A549 (cell line): ENCODE data around the gene GRAMD2B.

Source experiments
- CBX8 ChIP-seq: fragments of 200-600 bp; sonication (generic); IDR thresholded peaks from 2 replicates; pipeline ENCODE4 v1.6.1; 2016
- EHMT2 ChIP-seq: fragments of 200-600 bp; sonication (generic); IDR thresholded peaks from 2 replicates; pipeline ENCODE4 v1.6.1; 2016; ENCODE audit warnings: antibody characterized with exemption, low read depth, mild to moderate bottlenecking, moderate library complexity
- HDAC2 ChIP-seq: fragments of 200-600 bp; sonication (generic); IDR thresholded peaks from 2 replicates; pipeline ENCODE4 v1.6.1; 2016
- NR3C1 ChIP-seq: fragments of >200 bp; sonication (Bioruptor Twin); formaldehyde crosslinking; IDR thresholded peaks from 3 replicates; pipeline ENCODE4 v1.6.1; 2017
- POLR2A ChIP-seq: IDR thresholded peaks from 2 replicates; pipeline ENCODE4 v1.6.1; 2012; ENCODE audit warnings: mild to moderate bottlenecking, low read length
- RAD21 ChIP-seq, 2 experiments: fragments of >200 bp in 1 of 2; sonication (Bioruptor Twin) in 1 of 2; formaldehyde crosslinking in 1 of 2; IDR thresholded peaks in 1 of 2; conservative IDR thresholded peaks in 1 of 2; 2 replicates in 1 of 2; 3 replicates in 1 of 2; pipeline ENCODE4 v1.6.1; 2012 to 2018; ENCODE audit warnings: inconsistent platforms in 1 of 2
- SMC3 ChIP-seq: fragments of >200 bp; sonication (Bioruptor Twin); formaldehyde crosslinking; IDR thresholded peaks from 3 replicates; pipeline ENCODE4 v1.6.1; 2018; ENCODE audit warnings: inconsistent platforms
- TF ChIP-seq, protein P1 (sequence below): fragments of 200-600 bp; sonication (generic); IDR thresholded peaks from 2 replicates; pipeline ENCODE4 v1.6.1; 2016; ENCODE audit warnings: antibody characterized with exemption, mild to moderate bottlenecking, moderate library complexity
- TF ChIP-seq, protein P2 (sequence below): fragments of >200 bp; sonication (Bioruptor Twin); formaldehyde crosslinking; IDR thresholded peaks from 3 replicates; pipeline ENCODE4 v1.5.1; 2016

DNA sequence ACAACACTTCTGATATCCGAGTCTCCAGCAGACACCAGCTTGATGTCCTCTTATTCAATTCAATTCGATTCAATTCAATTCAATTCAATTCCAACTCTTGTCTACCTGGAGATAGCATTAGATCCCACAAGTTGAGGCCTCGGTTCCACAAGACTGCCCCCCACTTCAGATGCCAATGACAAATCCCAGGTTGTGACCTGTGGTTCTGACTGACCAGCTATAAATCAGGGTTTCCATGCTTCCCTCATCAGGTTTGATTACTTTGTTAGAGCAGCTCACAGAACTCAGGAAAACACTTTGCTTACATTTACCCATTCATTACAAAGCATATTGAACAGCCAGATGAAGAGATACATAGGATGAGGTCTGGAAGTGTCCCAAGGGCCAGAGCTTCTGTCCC, 89.2 kb downstream of the GRAMD2B start:
- TF ChIP-seq NR3C1: no peak
- TF ChIP-seq EHMT2: no peak
- TF ChIP-seq HDAC2: no peak
- TF ChIP-seq RAD21 (conservative IDR thresholded peaks at IDR 0.05 in 1 of 2, IDR thresholded peaks at IDR 0.05 in 1 of 2): no peak
- no peak for TF ChIP-seq POLR2A
- no peak for TF ChIP-seq SMC3
- TF ChIP-seq CBX8: no peak
- TF ChIP-seq, protein P1, sequence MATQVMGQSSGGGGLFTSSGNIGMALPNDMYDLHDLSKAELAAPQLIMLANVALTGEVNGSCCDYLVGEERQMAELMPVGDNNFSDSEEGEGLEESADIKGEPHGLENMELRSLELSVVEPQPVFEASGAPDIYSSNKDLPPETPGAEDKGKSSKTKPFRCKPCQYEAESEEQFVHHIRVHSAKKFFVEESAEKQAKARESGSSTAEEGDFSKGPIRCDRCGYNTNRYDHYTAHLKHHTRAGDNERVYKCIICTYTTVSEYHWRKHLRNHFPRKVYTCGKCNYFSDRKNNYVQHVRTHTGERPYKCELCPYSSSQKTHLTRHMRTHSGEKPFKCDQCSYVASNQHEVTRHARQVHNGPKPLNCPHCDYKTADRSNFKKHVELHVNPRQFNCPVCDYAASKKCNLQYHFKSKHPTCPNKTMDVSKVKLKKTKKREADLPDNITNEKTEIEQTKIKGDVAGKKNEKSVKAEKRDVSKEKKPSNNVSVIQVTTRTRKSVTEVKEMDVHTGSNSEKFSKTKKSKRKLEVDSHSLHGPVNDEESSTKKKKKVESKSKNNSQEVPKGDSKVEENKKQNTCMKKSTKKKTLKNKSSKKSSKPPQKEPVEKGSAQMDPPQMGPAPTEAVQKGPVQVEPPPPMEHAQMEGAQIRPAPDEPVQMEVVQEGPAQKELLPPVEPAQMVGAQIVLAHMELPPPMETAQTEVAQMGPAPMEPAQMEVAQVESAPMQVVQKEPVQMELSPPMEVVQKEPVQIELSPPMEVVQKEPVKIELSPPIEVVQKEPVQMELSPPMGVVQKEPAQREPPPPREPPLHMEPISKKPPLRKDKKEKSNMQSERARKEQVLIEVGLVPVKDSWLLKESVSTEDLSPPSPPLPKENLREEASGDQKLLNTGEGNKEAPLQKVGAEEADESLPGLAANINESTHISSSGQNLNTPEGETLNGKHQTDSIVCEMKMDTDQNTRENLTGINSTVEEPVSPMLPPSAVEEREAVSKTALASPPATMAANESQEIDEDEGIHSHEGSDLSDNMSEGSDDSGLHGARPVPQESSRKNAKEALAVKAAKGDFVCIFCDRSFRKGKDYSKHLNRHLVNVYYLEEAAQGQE: no peak
- TF ChIP-seq, protein P2, sequence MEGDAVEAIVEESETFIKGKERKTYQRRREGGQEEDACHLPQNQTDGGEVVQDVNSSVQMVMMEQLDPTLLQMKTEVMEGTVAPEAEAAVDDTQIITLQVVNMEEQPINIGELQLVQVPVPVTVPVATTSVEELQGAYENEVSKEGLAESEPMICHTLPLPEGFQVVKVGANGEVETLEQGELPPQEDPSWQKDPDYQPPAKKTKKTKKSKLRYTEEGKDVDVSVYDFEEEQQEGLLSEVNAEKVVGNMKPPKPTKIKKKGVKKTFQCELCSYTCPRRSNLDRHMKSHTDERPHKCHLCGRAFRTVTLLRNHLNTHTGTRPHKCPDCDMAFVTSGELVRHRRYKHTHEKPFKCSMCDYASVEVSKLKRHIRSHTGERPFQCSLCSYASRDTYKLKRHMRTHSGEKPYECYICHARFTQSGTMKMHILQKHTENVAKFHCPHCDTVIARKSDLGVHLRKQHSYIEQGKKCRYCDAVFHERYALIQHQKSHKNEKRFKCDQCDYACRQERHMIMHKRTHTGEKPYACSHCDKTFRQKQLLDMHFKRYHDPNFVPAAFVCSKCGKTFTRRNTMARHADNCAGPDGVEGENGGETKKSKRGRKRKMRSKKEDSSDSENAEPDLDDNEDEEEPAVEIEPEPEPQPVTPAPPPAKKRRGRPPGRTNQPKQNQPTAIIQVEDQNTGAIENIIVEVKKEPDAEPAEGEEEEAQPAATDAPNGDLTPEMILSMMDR: no peak
